Adrenal gland (tissue), 5 donors: Measurements from ENCODE around the gene SRGAP1.

Experiments
- CTCF ChIP-seq, 6 experiments: fragments of 450-650 bp in 4 of 6; fragments of 200-600 bp in 2 of 6; sonication (generic) in 1 of 6; IDR thresholded peaks; 1 replicate in 5 of 6; 2 replicates in 1 of 6; pipeline versions ENCODE4 v1.5.1 to v1.8.0; 2016 to 2021; ENCODE audit warnings: antibody characterized with exemption in 6 of 6, mild to moderate bottlenecking in 2 of 6, moderate library complexity in 1 of 6
- POLR2A ChIP-seq, 2 donors: fragments of 450-650 bp; IDR thresholded peaks; one replicate each; pipeline ENCODE4 v1.6.1; 2017; ENCODE audit warnings: antibody characterized with exemption in 2 of 2, mild to moderate bottlenecking in 2 of 2, moderate library complexity in 1 of 2
- donor health status: DM: no; HTN: no; CAD: no.

- TF ChIP-seq POLR2A (IDR thresholded peaks at IDR 0.05): no peak
- TF ChIP-seq CTCF (IDR thresholded peaks at IDR 0.05): no peak
Observed at GRCh38 chr12:64127811-64128210, 283.3 kb downstream of the SRGAP1 start.
